22Rv1 (cell line): ENCODE results near the gene DAG1.

ENCODE experiments used
- ZFX ChIP-seq: fragments of 450-650 bp; IDR thresholded peaks from 2 replicates; pipeline ENCODE4 v1.6.1; 2017; ENCODE audit warnings: antibody characterized with exemption, borderline replicate concordance
- TF ChIP-seq, protein P1 (sequence below): fragments of 450-650 bp; IDR thresholded peaks from 2 replicates; pipeline ENCODE4 v1.5.1; 2017; ENCODE audit warnings: mild to moderate bottlenecking

DNA sequence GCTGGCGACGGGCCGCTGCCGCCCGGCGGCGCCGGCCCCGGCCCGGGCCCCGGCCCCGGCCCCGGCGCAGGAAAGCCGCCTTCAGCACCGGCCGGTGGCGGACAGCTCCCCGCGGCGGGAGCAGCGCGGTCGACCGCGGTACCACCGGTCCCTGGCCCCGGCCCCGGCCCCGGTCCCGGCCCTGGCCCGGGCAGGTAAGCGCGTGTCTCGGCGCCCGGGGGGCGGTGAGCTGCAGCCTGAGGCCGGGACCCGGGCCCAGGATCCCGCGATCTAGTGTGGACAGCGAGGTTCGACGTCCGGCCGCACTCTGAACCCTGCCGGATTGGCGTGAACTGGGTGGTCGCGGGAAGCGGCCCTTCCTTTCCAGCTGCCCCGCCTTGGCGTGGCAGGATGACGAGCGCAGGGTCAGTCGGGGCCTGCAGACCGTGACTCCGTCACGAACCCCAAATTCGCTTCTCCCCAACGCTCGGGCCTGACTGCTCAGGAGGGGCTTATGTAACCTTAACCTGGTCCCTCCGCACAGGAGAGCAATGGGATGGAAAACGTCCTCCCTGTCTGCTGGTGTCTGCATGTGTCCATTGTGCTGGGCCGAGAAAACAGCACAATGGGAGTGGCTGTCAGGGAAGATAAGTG is 84.7 kb downstream of the DAG1 start:
- TF ChIP-seq, protein P1, sequence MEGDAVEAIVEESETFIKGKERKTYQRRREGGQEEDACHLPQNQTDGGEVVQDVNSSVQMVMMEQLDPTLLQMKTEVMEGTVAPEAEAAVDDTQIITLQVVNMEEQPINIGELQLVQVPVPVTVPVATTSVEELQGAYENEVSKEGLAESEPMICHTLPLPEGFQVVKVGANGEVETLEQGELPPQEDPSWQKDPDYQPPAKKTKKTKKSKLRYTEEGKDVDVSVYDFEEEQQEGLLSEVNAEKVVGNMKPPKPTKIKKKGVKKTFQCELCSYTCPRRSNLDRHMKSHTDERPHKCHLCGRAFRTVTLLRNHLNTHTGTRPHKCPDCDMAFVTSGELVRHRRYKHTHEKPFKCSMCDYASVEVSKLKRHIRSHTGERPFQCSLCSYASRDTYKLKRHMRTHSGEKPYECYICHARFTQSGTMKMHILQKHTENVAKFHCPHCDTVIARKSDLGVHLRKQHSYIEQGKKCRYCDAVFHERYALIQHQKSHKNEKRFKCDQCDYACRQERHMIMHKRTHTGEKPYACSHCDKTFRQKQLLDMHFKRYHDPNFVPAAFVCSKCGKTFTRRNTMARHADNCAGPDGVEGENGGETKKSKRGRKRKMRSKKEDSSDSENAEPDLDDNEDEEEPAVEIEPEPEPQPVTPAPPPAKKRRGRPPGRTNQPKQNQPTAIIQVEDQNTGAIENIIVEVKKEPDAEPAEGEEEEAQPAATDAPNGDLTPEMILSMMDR: no peak
- TF ChIP-seq ZFX: no peak
